ENCODE measurements around the gene NR5A2. TPM values are rescaled to one million over a fixed set of nuclear protein-coding genes. Genes with fewer than 3 reads are reported as not detected.

NR5A2 gene
- total RNA-seq, 6 donors from 2014 or later = under 0.01 to 7.8 (median 2.1) TPM

DNA sequence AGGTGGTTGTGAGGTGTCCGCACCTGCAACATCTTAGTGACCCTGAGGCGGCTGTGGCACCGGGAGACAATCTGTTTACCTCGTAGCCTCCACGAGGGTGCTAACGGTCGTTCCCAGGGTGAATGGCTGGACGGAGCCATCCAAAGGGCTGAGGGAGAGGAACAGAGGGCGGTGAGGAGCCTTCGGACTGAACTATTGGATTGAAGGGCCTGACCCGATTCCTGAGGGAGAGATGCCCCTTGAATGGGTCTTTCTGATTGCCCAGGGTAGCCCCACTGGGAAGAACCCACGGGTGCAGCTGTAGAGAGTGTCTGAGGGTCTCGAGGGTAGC lies 2.3 kb downstream of the NR5A2 start:
- peaks cover 0 to 29% (median 10%) of the 10 kb centered on the region in 4 donors for H3K27me3 ChIP-seq
- ATAC-seq (ENCODE audit: low FRiP score in 2 of 2) = no peak
- H3K9me3 ChIP-seq = no peaks in the 10 kb centered on the region
- 33 to 37% methylated on average over 13 of the region's 13 CpGs for WGBS, 2 donors
- H3K4me1 ChIP-seq = peaks cover 8 to 21% (median 13%) of the 10 kb centered on the region in 4 donors
- peak in 1 of 2 donors; percentile 5 for DNase-seq
- H3K36me3 ChIP-seq = no peaks in the 10 kb centered on the region
- peak overlapping the region in 1 of 4 donors; percentile 53 for H3K4me3 ChIP-seq
- no peak for TF ChIP-seq POLR2AphosphoS5 (IDR thresholded peaks at IDR 0.05)
- TF ChIP-seq, protein P1, sequence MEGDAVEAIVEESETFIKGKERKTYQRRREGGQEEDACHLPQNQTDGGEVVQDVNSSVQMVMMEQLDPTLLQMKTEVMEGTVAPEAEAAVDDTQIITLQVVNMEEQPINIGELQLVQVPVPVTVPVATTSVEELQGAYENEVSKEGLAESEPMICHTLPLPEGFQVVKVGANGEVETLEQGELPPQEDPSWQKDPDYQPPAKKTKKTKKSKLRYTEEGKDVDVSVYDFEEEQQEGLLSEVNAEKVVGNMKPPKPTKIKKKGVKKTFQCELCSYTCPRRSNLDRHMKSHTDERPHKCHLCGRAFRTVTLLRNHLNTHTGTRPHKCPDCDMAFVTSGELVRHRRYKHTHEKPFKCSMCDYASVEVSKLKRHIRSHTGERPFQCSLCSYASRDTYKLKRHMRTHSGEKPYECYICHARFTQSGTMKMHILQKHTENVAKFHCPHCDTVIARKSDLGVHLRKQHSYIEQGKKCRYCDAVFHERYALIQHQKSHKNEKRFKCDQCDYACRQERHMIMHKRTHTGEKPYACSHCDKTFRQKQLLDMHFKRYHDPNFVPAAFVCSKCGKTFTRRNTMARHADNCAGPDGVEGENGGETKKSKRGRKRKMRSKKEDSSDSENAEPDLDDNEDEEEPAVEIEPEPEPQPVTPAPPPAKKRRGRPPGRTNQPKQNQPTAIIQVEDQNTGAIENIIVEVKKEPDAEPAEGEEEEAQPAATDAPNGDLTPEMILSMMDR (IDR thresholded peaks at IDR 0.05) = no peak
- no peak for TF ChIP-seq EP300 (IDR thresholded peaks at IDR 0.05)
- TF ChIP-seq POLR2A (IDR thresholded peaks at IDR 0.05) = no peak
- H3K27ac ChIP-seq = no peak overlapping the region

DNA sequence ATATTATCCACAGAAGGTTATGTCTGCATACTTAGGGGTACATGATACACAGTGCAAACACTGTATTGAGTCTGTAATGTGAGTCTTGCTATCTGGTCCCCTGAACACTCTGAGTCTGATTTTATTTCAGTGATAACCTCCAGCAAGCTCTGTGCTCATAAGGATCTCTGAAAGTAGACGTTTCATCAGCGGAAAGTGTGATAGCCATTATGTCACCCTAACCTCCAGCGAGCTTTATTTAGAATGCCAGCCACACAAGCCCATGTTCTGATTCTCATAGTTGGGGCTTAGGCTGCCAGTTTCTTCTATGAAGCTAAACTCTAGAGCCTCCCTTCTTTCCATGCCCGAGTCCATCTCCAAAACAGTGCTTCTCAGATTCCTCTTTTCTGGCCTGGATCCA lies 3.3 kb downstream of the NR5A2 start:
- H3K9me3 ChIP-seq = no peaks in the 10 kb centered on the region
- H3K27me3 ChIP-seq = peaks cover 0 to 39% (median 15%) of the 10 kb centered on the region in 4 donors
- no peak for TF ChIP-seq POLR2AphosphoS5 (IDR thresholded peaks at IDR 0.05)
- TF ChIP-seq, protein P1 (IDR thresholded peaks at IDR 0.05) = no peak
- no peak for TF ChIP-seq EP300 (IDR thresholded peaks at IDR 0.05)
- H3K4me3 ChIP-seq = no peak overlapping the region
- ATAC-seq (ENCODE audit: low FRiP score in 2 of 2) (no peak), DNase-seq (no peak)
- 66 to 86% methylated on average over 4 of the region's 4 CpGs for WGBS, 2 donors
- H3K36me3 ChIP-seq = no peaks in the 10 kb centered on the region
- H3K27ac ChIP-seq = no peak overlapping the region
- H3K4me1 ChIP-seq = peaks cover 17 to 31% (median 21%) of the 10 kb centered on the region in 4 donors

DNA sequence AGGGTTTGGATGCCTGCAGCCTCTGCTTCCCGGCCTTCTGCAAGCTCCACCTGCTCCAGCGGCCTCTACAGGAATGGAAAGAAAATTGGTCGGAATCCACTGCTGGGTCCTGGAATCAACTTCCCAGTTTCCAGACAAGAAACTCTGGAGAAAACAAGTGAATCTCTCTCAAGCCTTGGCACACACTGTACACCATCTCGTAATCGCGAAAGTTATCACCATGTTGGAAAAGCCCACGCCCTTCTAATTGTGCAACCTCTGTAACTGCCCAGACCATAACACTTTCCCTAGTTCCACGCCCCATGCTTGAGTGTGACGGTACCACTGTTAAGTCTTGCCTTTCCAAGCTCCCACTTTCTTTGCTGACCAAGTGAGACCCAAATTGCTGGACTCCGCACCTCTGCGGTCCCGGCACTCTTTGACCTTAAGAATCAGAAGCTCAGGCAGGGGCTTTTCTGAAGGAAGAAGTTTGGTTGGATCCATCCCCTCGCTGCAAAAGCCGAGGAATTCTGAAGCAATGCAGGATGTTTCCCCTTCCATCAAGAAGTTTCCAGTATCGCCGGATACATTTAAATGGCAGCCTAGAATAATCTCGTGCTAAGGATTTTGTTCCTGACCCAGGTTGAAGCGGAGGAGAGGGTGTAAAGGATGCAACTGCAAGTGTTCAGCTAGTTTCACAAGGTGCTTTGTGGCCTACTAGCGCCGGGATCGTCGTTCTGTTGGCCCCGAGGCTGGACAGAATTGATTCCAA lies 6.2 kb downstream of the NR5A2 start:
- peaks cover 21 to 35% (median 23%) of the 10 kb centered on the region in 4 donors for H3K4me1 ChIP-seq

DNA sequence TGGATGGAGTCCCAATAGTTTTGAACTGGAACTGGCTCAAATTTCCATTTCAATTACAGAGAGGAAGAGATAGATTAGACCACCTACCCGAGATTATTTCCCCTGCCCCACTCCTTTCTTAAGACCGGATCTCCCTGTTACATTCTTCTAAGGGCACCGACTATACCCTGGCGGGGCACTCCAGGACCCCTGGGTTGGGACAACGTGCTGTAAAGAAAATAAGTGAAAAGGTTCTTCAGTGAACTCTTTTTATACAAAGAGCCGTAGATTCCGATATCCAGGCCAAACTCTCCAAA lies 6.7 kb downstream of the NR5A2 start:
- H3K9me3 ChIP-seq = no peaks in the 10 kb centered on the region
- no peak for TF ChIP-seq POLR2AphosphoS5 (IDR thresholded peaks at IDR 0.05)
- TF ChIP-seq, protein P1 (IDR thresholded peaks at IDR 0.05) = no peak
- no peak for TF ChIP-seq POLR2A (IDR thresholded peaks at IDR 0.05)
- no peak for TF ChIP-seq EP300 (IDR thresholded peaks at IDR 0.05)
- H3K36me3 ChIP-seq = no peaks in the 10 kb centered on the region
- no peak for DNase-seq
- H3K27ac ChIP-seq = no peak overlapping the region
- peaks cover 22 to 35% (median 24%) of the 10 kb centered on the region in 4 donors for H3K4me1 ChIP-seq
- 29 to 42% methylated on average over 7 of the region's 7 CpGs for WGBS, 2 donors
- no peak overlapping the region for H3K4me3 ChIP-seq
- peaks cover 0 to 60% (median 24%) of the 10 kb centered on the region in 4 donors for H3K27me3 ChIP-seq
- no peak for ATAC-seq (ENCODE audit: low FRiP score in 2 of 2)

More for the DNA sequence above, 6.2 kb downstream of the NR5A2 start:
- peaks cover 0 to 60% (median 24%) of the 10 kb centered on the region in 4 donors for H3K27me3 ChIP-seq
- no peaks in the 10 kb centered on the region for H3K9me3 ChIP-seq
- DNase-seq = no peak
- 54 to 59% methylated on average over 19 to 23 of the region's 23 CpGs for WGBS, 2 donors
- no peak for TF ChIP-seq POLR2A (IDR thresholded peaks at IDR 0.05)
- TF ChIP-seq POLR2AphosphoS5 (IDR thresholded peaks at IDR 0.05) = no peak
- TF ChIP-seq, protein P1 (IDR thresholded peaks at IDR 0.05) = no peak
- no peak for TF ChIP-seq EP300 (IDR thresholded peaks at IDR 0.05)
- no peak overlapping the region for H3K27ac ChIP-seq
- ATAC-seq (ENCODE audit: low FRiP score in 2 of 2) = peak in 1 of 2 donors; percentile 56
- no peak overlapping the region for H3K4me3 ChIP-seq
- no peaks in the 10 kb centered on the region for H3K36me3 ChIP-seq
